ENCODE data around the gene CRY1. TPM values are rescaled to one million over a fixed set of nuclear protein-coding genes. Genes with fewer than 3 reads are reported as not detected.

CRY1 gene
- total and polyA plus RNA-seq, 9 of the 15 experiments (the other 6 are each of a cell fraction or from before 2014, with no cell fraction given), result 8.7 to 33.3 (median 25.2) TPM

DNA sequence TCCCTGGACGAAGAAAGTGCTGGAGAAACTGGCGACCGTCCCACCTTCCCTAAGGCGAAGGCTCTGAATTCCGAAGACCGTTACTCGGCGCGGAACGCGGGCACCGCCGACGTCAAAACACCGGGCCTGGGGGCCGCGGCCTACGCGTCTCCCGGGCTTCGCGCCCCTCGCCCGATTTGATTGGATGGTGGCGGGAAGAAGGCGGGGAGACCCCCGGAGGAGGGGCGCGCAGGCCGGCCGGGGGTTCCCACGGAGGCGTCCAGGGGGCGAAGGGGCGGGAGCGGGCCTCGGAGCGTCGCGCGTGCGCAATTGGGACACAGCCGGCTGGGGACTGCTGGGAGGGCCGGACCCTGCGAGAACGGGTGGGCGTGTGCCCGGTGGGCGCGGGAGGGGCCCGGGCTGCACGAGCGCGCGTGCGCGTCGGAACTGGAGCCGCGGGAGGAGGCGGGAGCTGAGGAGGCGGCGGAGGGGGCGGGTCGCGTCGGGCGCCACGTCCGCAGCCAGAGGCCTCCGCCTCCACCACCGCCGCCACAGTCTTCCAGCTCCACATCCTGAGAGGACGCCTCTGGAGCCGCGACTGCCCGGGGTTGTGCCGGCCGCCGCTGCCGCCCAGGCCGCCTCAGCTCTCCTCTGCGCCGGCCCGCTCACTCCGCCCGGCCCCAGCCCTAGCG is 137.8 kb downstream of the CRY1 start, which contains the start of gene TMEM263:
TSS of gene TMEM263 (plus strand) at position 531 of the 671 bp plus-strand sequence. CDS start 11,210 bp downstream, outside the sequence.
- Histone ChIP-seq H3K27me3 (ENCODE audit: control insufficient read depth in 2 of 2, insufficient read depth in 2 of 2, low read length in 2 of 2) (no peaks in the 10 kb centered on the region), H3K4me1 (replicated peaks in 1 of 2; ENCODE audit: control insufficient read depth in 2 of 2, insufficient read depth in 2 of 2, low read length in 2 of 2) (peaks cover 0 to 18% of the 10 kb centered on the region in 2 experiments; a peak in 3 of 5 replicates), H3K79me2 (ENCODE audit: control insufficient read depth, insufficient read depth, low read length) (peaks cover 71% of the 10 kb centered on the region), H3K9me1 (ENCODE audit: control insufficient read depth, insufficient read depth, low read length) (no peaks in the 10 kb centered on the region), H3K9me3 (replicated peaks; ENCODE audit: control insufficient read depth, insufficient read depth, low read depth, low read length) (no peaks in the 10 kb centered on the region), H3K36me3 (ENCODE audit: control insufficient read depth, insufficient read depth, low read length) (no peaks in the 10 kb centered on the region; the same call in 2 of the 3 replicates), H3K27ac (ENCODE audit: extremely low read depth, low read depth, low read length) (peak within 1 kb of the TSS; percentile 87), H3K4me3 (peak within 1 kb of the TSS; percentile 85), H3K9ac (ENCODE audit: insufficient read depth in 1 of 2, low read depth in 2 of 2, low read length in 2 of 2) (peak within 1 kb of the TSS; percentile 79 to 93), H3K4me2 (ENCODE audit: insufficient read depth, low read length) (peak within 1 kb of the TSS; percentile 97), H4K20me1 (replicated peaks; ENCODE audit: control insufficient read depth, insufficient read depth, low read length) (no peaks in the 10 kb centered on the region), H2AFZ (ENCODE audit: low read depth, low read length) (peak within 1 kb of the TSS; percentile 79)
- WGBS (ENCODE audit: insufficient coverage, low coverage, missing lambda C conversion rate), result under 1% methylated on average over 54 of the region's 88 CpGs
- ATAC-seq, result peak; percentile 85
- DNase-seq (ENCODE audit: extremely low read depth in 1 of 4, low spot score in 3 of 4), result peak; percentile 95 to 98 (median 97)
- in situ Hi-C loops (cut with MboI) (no loop called here), intact Hi-C loops (cut with micrococcal nuclease) (loop anchor here (2.0 kb wide), 2 partner anchors 21 to 31 kb away; partner anchors contain the start of gene MTERF2)
- peak; percentile 54 for FAIRE-seq
- ChIA-PET CTCF (ENCODE audit: low intra/inter-chr PET ratio) (no interaction called here), POLR2A (interaction anchor here (0.6 to 3.5 kb wide), 23 partner anchors 9 to 1088 kb away, joined by 3 to 28 read pairs (median 4); partner anchors contain the start of genes CRY1, MTERF2 and POLR3B)
- no TSS peak for BruUV-seq (replicated peaks)
- TF ChIP-seq ZFP91 (CRISPR knock-in tag; IDR thresholded peaks at IDR 0.05) (no peak), CBX2 (IDR thresholded peaks at IDR 0.05; ENCODE audit: insufficient read depth, low read length, poor library complexity, severe bottlenecking) (no peak), HDAC8 (tag; IDR thresholded peaks at IDR 0.05) (no peak), FOXK2 (conservative IDR thresholded peaks at IDR 0.05 in 1 of 2, IDR thresholded peaks at IDR 0.05 in 1 of 2; ENCODE audit: low read depth in 2 of 2) (0 out of 4 replicates have a peak, but pooled peaks of 1 of the 2 experiments have one; percentile 6), SRSF1 (IDR thresholded peaks at IDR 0.05; ENCODE audit: low read depth, low read length) (no peak), ZNF695 (CRISPR knock-in tag; IDR thresholded peaks at IDR 0.05) (0 out of 2 replicates have a peak, but pooled peaks have one; percentile 36), ZNF143 (CRISPR knock-in tag; IDR thresholded peaks at IDR 0.05) (no peak), ZNF134 (CRISPR knock-in tag; conservative IDR thresholded peaks at IDR 0.05) (no peak), COPS2 (conservative IDR thresholded peaks at IDR 0.05) (no peak), TARDBP (IDR thresholded peaks at IDR 0.05) (0 out of 2 replicates have a peak, but pooled peaks have one; percentile 37), YY1 (IDR thresholded peaks at IDR 0.05; ENCODE audit: borderline replicate concordance in 1 of 3, control insufficient read depth in 1 of 3, extremely low read depth in 1 of 3, insufficient read depth in 3 of 3, insufficient read length in 1 of 3, insufficient replicate concordance in 2 of 3, low read depth in 1 of 3, low read length in 2 of 3) (peak in 2 of 3 experiments; percentile 10 to 29), HMG20B (CRISPR knock-in tag; IDR thresholded peaks at IDR 0.05) (no peak), SAP30 (IDR thresholded peaks at IDR 0.05; ENCODE audit: borderline replicate concordance, insufficient read depth, low read depth, low read length, poor library complexity, severe bottlenecking) (no peak)
- TF ChIP-seq, protein P1, sequence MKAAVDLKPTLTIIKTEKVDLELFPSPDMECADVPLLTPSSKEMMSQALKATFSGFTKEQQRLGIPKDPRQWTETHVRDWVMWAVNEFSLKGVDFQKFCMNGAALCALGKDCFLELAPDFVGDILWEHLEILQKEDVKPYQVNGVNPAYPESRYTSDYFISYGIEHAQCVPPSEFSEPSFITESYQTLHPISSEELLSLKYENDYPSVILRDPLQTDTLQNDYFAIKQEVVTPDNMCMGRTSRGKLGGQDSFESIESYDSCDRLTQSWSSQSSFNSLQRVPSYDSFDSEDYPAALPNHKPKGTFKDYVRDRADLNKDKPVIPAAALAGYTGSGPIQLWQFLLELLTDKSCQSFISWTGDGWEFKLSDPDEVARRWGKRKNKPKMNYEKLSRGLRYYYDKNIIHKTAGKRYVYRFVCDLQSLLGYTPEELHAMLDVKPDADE (conservative IDR thresholded peaks at IDR 0.05; ENCODE audit: control insufficient read depth, low read depth, low read length), result no peak
- TF ChIP-seq, protein P2, sequence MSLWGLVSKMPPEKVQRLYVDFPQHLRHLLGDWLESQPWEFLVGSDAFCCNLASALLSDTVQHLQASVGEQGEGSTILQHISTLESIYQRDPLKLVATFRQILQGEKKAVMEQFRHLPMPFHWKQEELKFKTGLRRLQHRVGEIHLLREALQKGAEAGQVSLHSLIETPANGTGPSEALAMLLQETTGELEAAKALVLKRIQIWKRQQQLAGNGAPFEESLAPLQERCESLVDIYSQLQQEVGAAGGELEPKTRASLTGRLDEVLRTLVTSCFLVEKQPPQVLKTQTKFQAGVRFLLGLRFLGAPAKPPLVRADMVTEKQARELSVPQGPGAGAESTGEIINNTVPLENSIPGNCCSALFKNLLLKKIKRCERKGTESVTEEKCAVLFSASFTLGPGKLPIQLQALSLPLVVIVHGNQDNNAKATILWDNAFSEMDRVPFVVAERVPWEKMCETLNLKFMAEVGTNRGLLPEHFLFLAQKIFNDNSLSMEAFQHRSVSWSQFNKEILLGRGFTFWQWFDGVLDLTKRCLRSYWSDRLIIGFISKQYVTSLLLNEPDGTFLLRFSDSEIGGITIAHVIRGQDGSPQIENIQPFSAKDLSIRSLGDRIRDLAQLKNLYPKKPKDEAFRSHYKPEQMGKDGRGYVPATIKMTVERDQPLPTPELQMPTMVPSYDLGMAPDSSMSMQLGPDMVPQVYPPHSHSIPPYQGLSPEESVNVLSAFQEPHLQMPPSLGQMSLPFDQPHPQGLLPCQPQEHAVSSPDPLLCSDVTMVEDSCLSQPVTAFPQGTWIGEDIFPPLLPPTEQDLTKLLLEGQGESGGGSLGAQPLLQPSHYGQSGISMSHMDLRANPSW (CRISPR knock-in tag; IDR thresholded peaks at IDR 0.05), result no peak

Measured in K562 (cell line).